Measurements from ENCODE around the gene CTF1.

Gene CTF1

GRCh38 chr16:30925632-30925987 lies 29.2 kb downstream of the CTF1 start:
- no peak for TF ChIP-seq CTCF (IDR thresholded peaks at IDR 0.05)
- H3K4me3 ChIP-seq (ENCODE audit: low read depth, low read length), result no peak overlapping the region
- H3K9me3 ChIP-seq (ENCODE audit: control insufficient read depth, low read length), result no peaks in the 10 kb centered on the region
- H3K36me3 ChIP-seq (ENCODE audit: control insufficient read depth, insufficient read depth, low read length), result no peaks in the 10 kb centered on the region
- no peaks in the 10 kb centered on the region for H3K79me2 ChIP-seq
- no peak overlapping the region for H3K9ac ChIP-seq
- no peak overlapping the region for H3K27ac ChIP-seq
- no peak overlapping the region for H3K4me2 ChIP-seq (ENCODE audit: low read length)
- H3K4me1 ChIP-seq, result peaks cover 6% of the 10 kb centered on the region
- H2AFZ ChIP-seq, result no peak overlapping the region
- H3K27me3 ChIP-seq (ENCODE audit: control insufficient read depth, insufficient read depth, low read length), result no peaks in the 10 kb centered on the region

GRCh38 chr16:30925995-30926811 lies 29.8 kb downstream of the CTF1 start:
- no peak overlapping the region for H3K9ac ChIP-seq
- no peak overlapping the region for H3K4me3 ChIP-seq (ENCODE audit: low read depth, low read length)
- no peak for TF ChIP-seq CTCF (IDR thresholded peaks at IDR 0.05)
- no peak overlapping the region for H3K4me2 ChIP-seq (ENCODE audit: low read length)
- no peaks in the 10 kb centered on the region for H3K9me3 ChIP-seq (ENCODE audit: control insufficient read depth, low read length)
- H3K27ac ChIP-seq, result no peak overlapping the region
- H3K4me1 ChIP-seq, result peaks cover 6% of the 10 kb centered on the region
- no peaks in the 10 kb centered on the region for H3K36me3 ChIP-seq (ENCODE audit: control insufficient read depth, insufficient read depth, low read length)
- no peak overlapping the region for H2AFZ ChIP-seq
- H3K79me2 ChIP-seq, result no peaks in the 10 kb centered on the region
- H3K27me3 ChIP-seq (ENCODE audit: control insufficient read depth, insufficient read depth, low read length), result no peaks in the 10 kb centered on the region

GRCh38 chr16:30926937-30927788 lies 30.7 kb downstream of the CTF1 start:
- Histone ChIP-seq H3K36me3 (ENCODE audit: control insufficient read depth, insufficient read depth, low read length) (no peaks in the 10 kb centered on the region), H3K27ac (no peak overlapping the region), H3K9ac (no peak overlapping the region), H3K27me3 (ENCODE audit: control insufficient read depth, insufficient read depth, low read length) (no peaks in the 10 kb centered on the region), H3K4me3 (ENCODE audit: low read depth, low read length) (no peak overlapping the region), H3K79me2 (no peaks in the 10 kb centered on the region), H2AFZ (no peak overlapping the region), H3K4me2 (ENCODE audit: low read length) (no peak overlapping the region), H3K9me3 (ENCODE audit: control insufficient read depth, low read length) (no peaks in the 10 kb centered on the region), H3K4me1 (peaks cover 6% of the 10 kb centered on the region)
- TF ChIP-seq CTCF (IDR thresholded peaks at IDR 0.05), result no peak

GRCh38 chr16:30927789-30928378 lies 31.5 kb downstream of the CTF1 start:
- Histone ChIP-seq H2AFZ (no peak overlapping the region), H3K4me2 (ENCODE audit: low read length) (no peak overlapping the region), H3K27me3 (ENCODE audit: control insufficient read depth, insufficient read depth, low read length) (no peaks in the 10 kb centered on the region), H3K9ac (no peak overlapping the region), H3K27ac (no peak overlapping the region), H3K4me1 (peaks cover 6% of the 10 kb centered on the region), H3K79me2 (no peaks in the 10 kb centered on the region), H3K36me3 (ENCODE audit: control insufficient read depth, insufficient read depth, low read length) (no peaks in the 10 kb centered on the region), H3K4me3 (ENCODE audit: low read depth, low read length) (no peak overlapping the region), H3K9me3 (ENCODE audit: control insufficient read depth, low read length) (no peaks in the 10 kb centered on the region)
- TF ChIP-seq CTCF (IDR thresholded peaks at IDR 0.05), result no peak

Measured in parathyroid adenoma (tissue), 2 donors.